ENCODE data around the gene SH3D21.

GRCh38 chr1:36352910-36353878 lies 47.0 kb downstream of the SH3D21 start:
- no peak for TF ChIP-seq POLR2A (IDR thresholded peaks at IDR 0.05)
- TF ChIP-seq CTCF (IDR thresholded peaks at IDR 0.05 in 8 of 11, conservative IDR thresholded peaks at IDR 0.05 in 3 of 11), result no peak
- TF ChIP-seq POLR2AphosphoS5 (IDR thresholded peaks at IDR 0.05), result peak in 1 of 3 donors; percentile 19

Measured in spleen (tissue), 7 donors.